Omental fat pad (tissue), 4 donors: ENCODE results near the gene HBM. TPM values are rescaled to one million over a fixed set of nuclear protein-coding genes. Genes with fewer than 3 reads are reported as not detected.
"Not testable (repeated sequence)": the region's sequence is repeated elsewhere in the genome, so short reads cannot be mapped to it uniquely, and the experiment has no call there.

Experiments used
- ATAC-seq: fragments of 150-250 bp; one replicate; pipeline ENCODE4 v1.9.1; 2016; ENCODE audit warnings: mild to moderate bottlenecking, moderate library complexity; ENCODE audit not compliant: low FRiP score
- DNase-seq: peaks from one replicate; pipeline ENCODE4 v3.0.0-alpha.2; 2019; ENCODE audit warnings: low spot score
- total RNA-seq, 4 donors: library from RNA; depleted of rRNA; stranded (reverse); fragments of >200 nt; gene quantifications; one replicate each; pipeline ENCODE4 v1.1.0, GENCODE V29; 2016
- TF ChIP-seq, protein P1 (sequence below), 3 donors: fragments of 450-650 bp; IDR thresholded peaks; one replicate each; pipeline ENCODE4 v1.5.1; 2016 to 2017; ENCODE audit warnings: antibody characterized with exemption in 3 of 3, mild to moderate bottlenecking in 3 of 3, moderate library complexity in 2 of 3

HBM gene
- total RNA-seq, 4 donors from 2014 or later = not detected

DNA sequence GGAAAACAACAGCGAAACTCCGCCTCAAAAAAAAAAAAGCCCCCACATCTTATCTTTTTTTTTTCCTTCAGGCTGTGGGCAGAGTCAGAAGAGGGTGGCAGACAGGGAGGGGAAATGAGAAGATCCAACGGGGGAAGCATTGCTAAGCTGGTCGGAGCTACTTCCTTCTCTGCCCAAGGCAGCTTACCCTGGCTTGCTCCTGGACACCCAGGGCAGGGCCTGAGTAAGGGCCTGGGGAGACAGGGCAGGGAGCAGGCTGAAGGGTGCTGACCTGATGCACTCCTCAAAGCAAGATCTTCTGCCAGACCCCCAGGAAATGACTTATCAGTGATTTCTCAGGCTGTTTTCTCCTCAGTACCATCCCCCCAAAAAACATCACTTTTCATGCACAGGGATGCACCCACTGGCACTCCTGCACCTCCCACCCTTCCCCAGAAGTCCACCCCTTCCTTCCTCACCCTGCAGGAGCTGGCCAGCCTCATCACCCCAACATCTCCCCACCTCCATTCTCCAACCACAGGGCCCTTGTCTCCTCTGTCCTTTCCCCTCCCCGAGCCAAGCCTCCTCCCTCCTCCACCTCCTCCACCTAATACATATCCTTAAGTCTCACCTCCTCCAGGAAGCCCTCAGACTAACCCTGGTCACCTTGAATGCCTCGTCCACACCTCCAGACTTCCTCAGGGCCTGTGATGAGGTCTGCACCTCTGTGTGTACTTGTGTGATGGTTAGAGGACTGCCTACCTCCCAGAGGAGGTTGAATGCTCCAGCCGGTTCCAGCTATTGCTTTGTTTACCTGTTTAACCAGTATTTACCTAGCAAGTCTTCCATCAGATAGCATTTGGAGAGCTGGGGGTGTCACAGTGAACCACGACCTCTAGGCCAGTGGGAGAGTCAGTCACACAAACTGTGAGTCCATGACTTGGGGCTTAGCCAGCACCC is 9.5 kb downstream of the HBM start:
- ATAC-seq (no peak), DNase-seq (no peak)
- TF ChIP-seq, protein P1, sequence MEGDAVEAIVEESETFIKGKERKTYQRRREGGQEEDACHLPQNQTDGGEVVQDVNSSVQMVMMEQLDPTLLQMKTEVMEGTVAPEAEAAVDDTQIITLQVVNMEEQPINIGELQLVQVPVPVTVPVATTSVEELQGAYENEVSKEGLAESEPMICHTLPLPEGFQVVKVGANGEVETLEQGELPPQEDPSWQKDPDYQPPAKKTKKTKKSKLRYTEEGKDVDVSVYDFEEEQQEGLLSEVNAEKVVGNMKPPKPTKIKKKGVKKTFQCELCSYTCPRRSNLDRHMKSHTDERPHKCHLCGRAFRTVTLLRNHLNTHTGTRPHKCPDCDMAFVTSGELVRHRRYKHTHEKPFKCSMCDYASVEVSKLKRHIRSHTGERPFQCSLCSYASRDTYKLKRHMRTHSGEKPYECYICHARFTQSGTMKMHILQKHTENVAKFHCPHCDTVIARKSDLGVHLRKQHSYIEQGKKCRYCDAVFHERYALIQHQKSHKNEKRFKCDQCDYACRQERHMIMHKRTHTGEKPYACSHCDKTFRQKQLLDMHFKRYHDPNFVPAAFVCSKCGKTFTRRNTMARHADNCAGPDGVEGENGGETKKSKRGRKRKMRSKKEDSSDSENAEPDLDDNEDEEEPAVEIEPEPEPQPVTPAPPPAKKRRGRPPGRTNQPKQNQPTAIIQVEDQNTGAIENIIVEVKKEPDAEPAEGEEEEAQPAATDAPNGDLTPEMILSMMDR (IDR thresholded peaks at IDR 0.05) = no peak

DNA sequence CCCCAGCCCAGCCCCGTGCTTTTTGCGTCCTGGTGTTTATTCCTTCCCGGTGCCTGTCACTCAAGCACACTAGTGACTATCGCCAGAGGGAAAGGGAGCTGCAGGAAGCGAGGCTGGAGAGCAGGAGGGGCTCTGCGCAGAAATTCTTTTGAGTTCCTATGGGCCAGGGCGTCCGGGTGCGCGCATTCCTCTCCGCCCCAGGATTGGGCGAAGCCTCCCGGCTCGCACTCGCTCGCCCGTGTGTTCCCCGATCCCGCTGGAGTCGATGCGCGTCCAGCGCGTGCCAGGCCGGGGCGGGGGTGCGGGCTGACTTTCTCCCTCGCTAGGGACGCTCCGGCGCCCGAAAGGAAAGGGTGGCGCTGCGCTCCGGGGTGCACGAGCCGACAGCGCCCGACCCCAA is 10.2 kb downstream of the HBM start:
- ATAC-seq, DNase-seq: not testable (repeated sequence)

DNA sequence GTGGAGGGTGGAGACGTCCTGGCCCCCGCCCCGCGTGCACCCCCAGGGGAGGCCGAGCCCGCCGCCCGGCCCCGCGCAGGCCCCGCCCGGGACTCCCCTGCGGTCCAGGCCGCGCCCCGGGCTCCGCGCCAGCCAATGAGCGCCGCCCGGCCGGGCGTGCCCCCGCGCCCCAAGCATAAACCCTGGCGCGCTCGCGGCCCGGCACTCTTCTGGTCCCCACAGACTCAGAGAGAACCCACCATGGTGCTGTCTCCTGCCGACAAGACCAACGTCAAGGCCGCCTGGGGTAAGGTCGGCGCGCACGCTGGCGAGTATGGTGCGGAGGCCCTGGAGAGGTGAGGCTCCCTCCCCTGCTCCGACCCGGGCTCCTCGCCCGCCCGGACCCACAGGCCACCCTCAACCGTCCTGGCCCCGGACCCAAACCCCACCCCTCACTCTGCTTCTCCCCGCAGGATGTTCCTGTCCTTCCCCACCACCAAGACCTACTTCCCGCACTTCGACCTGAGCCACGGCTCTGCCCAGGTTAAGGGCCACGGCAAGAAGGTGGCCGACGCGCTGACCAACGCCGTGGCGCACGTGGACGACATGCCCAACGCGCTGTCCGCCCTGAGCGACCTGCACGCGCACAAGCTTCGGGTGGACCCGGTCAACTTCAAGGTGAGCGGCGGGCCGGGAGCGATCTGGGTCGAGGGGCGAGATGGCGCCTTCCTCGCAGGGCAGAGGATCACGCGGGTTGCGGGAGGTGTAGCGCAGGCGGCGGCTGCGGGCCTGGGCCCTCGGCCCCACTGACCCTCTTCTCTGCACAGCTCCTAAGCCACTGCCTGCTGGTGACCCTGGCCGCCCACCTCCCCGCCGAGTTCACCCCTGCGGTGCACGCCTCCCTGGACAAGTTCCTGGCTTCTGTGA is 11.0 kb downstream of the HBM start, which contains the start of gene HBA1:
Gene HBA1, plus strand, starts transcription at position 204 of the 906 bp plus-strand sequence. Its CDS starts 37 bp downstream, at position 241.
- not testable (repeated sequence) for DNase-seq, ATAC-seq

- ATAC-seq (no peak), DNase-seq (no peak)
- TF ChIP-seq, protein P1 (IDR thresholded peaks at IDR 0.05) = no peak
Observed at GRCh38 chr16:177394-177822, 11.6 kb downstream of the HBM start.

DNA sequence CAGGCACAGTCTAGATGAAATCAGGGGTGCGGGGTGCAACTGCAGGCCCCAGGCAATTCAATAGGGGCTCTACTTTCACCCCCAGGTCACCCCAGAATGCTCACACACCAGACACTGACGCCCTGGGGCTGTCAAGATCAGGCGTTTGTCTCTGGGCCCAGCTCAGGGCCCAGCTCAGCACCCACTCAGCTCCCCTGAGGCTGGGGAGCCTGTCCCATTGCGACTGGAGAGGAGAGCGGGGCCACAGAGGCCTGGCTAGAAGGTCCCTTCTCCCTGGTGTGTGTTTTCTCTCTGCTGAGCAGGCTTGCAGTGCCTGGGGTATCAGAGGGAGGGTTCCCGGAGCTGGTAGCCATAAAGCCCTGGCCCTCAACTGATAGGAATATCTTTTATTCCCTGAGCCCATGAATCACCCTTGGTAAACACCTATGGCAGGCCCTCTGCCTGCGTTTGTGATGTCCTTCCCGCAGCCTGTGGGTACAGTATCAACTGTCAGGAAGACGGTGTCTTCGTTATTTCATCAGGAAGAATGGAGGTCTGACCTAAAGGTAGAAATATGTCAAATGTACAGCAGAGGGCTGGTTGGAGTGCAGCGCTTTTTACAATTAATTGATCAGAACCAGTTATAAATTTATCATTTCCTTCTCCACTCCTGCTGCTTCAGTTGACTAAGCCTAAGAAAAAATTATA is 12.3 kb downstream of the HBM start:
- DNase-seq = no peak
- no peak for ATAC-seq
- TF ChIP-seq, protein P1 (IDR thresholded peaks at IDR 0.05) = no peak

DNA sequence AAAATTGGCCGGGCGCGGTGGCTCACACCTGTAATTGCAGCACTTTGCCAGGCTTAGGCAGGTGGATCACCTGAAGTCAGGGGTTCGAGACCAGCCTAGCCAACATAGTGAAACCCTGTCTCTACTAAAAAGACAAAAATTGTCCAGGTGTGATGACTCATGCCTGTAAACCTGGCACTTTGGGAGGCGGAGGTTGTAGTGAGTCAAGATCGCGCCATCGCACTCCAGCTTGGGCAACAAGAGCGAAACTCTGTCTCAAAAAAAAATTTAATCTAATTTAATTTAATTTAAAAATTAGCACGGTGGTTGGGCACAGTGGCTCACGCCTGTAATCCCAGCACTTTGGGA is 12.9 kb downstream of the HBM start:
- ATAC-seq (no peak), DNase-seq (no peak)
- TF ChIP-seq, protein P1 (IDR thresholded peaks at IDR 0.05) = no peak

DNA sequence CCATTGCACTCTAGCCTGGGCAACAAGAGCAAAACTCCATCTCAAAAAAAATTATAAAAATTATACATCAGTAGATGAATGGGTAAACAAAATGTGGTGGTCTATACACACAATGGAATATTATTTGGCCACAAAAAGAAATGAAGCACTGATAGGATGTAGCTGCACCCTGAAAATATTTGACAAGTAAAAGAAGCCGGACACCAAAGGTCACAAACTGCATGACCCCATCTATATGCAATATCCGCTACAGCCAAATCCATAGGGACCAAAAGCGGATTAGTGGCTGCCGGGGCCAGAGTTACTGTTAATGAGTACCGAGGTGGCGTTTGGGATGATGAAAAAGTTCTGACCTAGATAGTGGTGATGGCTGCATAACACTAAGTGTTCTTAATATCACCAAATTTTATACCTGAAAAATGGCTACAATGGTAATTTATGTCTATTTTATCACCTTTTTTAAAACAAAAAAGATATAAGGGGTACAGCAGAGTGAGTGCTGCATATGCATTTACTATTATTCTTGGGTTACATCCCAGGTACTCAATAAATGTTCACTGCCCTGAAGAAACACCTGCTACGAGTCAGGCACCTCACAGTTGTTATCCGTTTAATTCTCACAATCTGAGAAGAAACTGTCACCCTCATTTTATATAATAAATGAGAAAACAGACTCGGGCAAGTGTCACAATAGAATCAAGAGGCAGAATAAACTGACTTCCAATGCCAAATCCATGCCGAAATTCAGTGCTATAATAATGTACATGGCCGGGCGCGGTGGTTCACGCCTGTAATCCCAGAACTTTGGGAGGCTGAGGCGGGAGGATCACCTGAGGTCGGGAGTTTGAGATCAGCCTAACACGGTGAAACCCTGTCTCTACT is 13.7 kb downstream of the HBM start:
- DNase-seq (no peak), ATAC-seq (no peak)
- TF ChIP-seq, protein P1 (IDR thresholded peaks at IDR 0.05) = no peak
